OCI-LY1 (cell line): ENCODE measurements around the gene TPCN1.

Experiments used
- H2AFZ ChIP-seq: fragments of 200-600 bp; sonication (generic), shearing (Covaris generic); 2 replicates; pipeline ENCODE4 v1.6.0; 2014; ENCODE audit warnings: antibody characterized with exemption, mild to moderate bottlenecking, low read length
- H3F3A ChIP-seq: fragments of 200-600 bp; sonication (generic), shearing (Covaris generic); 2 replicates; pipeline ENCODE4 v1.6.0; 2014; ENCODE audit warnings: mild to moderate bottlenecking, antibody characterized with exemption, low read length, moderate library complexity; ENCODE audit not compliant: insufficient read depth
- H3K27ac ChIP-seq: fragments of 200-600 bp; sonication (generic); 2 replicates; pipeline ENCODE4 v1.5.1; 2014; ENCODE audit warnings: low read length, mixed run types, mild to moderate bottlenecking, low read depth; ENCODE audit not compliant: poor library complexity, severe bottlenecking
- H3K27me3 ChIP-seq: fragments of 200-600 bp; sonication (generic); 2 replicates; pipeline ENCODE4 v1.6.0; 2014; ENCODE audit warnings: antibody characterized with exemption, mild to moderate bottlenecking, low read length, moderate library complexity; ENCODE audit not compliant: insufficient read depth
- H3K36me3 ChIP-seq: fragments of 200-600 bp; sonication (generic); 2 replicates; pipeline ENCODE4 v1.6.1; 2014; ENCODE audit warnings: mild to moderate bottlenecking, antibody characterized with exemption, low read length, moderate library complexity, mixed read lengths; ENCODE audit not compliant: insufficient read depth
- H3K4me1 ChIP-seq: fragments of 200-600 bp; sonication (generic); 2 replicates; pipeline ENCODE4 v1.5.1; 2014; ENCODE audit warnings: mild to moderate bottlenecking, low read length, moderate library complexity; ENCODE audit not compliant: insufficient read depth, severe bottlenecking
- H3K4me2 ChIP-seq: fragments of 200-600 bp; sonication (generic), shearing (Covaris generic); 2 replicates; pipeline ENCODE4 v1.6.1; 2014; ENCODE audit warnings: low read length
- H3K4me3 ChIP-seq: fragments of 200-600 bp; sonication (generic); 2 replicates; pipeline ENCODE4 v1.5.1; 2014; ENCODE audit warnings: low read length, low read depth, mild to moderate bottlenecking, mixed read lengths; ENCODE audit not compliant: poor library complexity, severe bottlenecking
- H3K79me2 ChIP-seq: fragments of 200-600 bp; shearing (Covaris generic); 2 replicates; pipeline ENCODE4 v1.6.1; 2016; ENCODE audit warnings: mixed run types, low read length, mixed read lengths; ENCODE audit not compliant: insufficient read depth
- H3K9ac ChIP-seq: fragments of 200-600 bp; sonication (generic), shearing (Covaris generic); 2 replicates; pipeline ENCODE4 v1.6.1; 2014; ENCODE audit warnings: mild to moderate bottlenecking, low read length, mixed read lengths
- H3K9me2 ChIP-seq: fragments of 200-600 bp; sonication (generic), shearing (Covaris generic); 2 replicates; pipeline ENCODE4 v1.6.1; 2014; ENCODE audit warnings: low read depth, mild to moderate bottlenecking, low read length, mixed read lengths
- H3K9me3 ChIP-seq: fragments of 200-600 bp; shearing (Covaris generic); 2 replicates; pipeline ENCODE4 v1.6.1; 2014; ENCODE audit warnings: low read length, mixed read lengths
- H4K20me1 ChIP-seq: fragments of 200-600 bp; sonication (generic), shearing (Covaris generic); 2 replicates; pipeline ENCODE4 v1.6.0; 2016; ENCODE audit warnings: mild to moderate bottlenecking, low read length; ENCODE audit not compliant: insufficient read depth
- CTCF ChIP-seq: fragments of 200-600 bp; sonication (generic), shearing (Covaris generic); IDR thresholded peaks from 2 replicates; pipeline ENCODE4 v1.5.1; 2017; ENCODE audit warnings: mild to moderate bottlenecking, antibody characterized with exemption, low read length, moderate library complexity, mixed read lengths
- EZH2 ChIP-seq: fragments of 200-600 bp; sonication (generic), shearing (Covaris generic); IDR thresholded peaks from 2 replicates; pipeline ENCODE4 v1.8.0; 2017; ENCODE audit warnings: borderline replicate concordance, mixed run types, mild to moderate bottlenecking, antibody characterized with exemption, low read length, moderate library complexity, mixed read lengths

Gene TPCN1

GRCh38 chr12:113286712-113287111, 65.4 kb downstream of the TPCN1 start:
- Histone ChIP-seq H3K27me3 (no peaks in the 10 kb centered on the region), H3K9ac (no peak overlapping the region), H3K9me2 (no peaks in the 10 kb centered on the region)

GRCh38 chr12:113287146-113287898, 66.1 kb downstream of the TPCN1 start:
- H3F3A ChIP-seq, result no peaks in the 10 kb centered on the region
- peaks cover 100% of the 10 kb centered on the region for H3K36me3 ChIP-seq
- H3K27me3 ChIP-seq, result no peaks in the 10 kb centered on the region
- H3K4me2 ChIP-seq, result no peak overlapping the region
- H3K27ac ChIP-seq, result no peak overlapping the region
- no peaks in the 10 kb centered on the region for H3K9me2 ChIP-seq
- no peaks in the 10 kb centered on the region for H4K20me1 ChIP-seq
- no peak overlapping the region for H3K4me3 ChIP-seq
- no peaks in the 10 kb centered on the region for H3K4me1 ChIP-seq
- no peak overlapping the region for H3K9ac ChIP-seq
- no peaks in the 10 kb centered on the region for H3K9me3 ChIP-seq
- H3K79me2 ChIP-seq, result no peaks in the 10 kb centered on the region
- H2AFZ ChIP-seq, result no peak overlapping the region
- TF ChIP-seq EZH2 (no peak), CTCF (no peak)

More at GRCh38 chr12:113286712-113287111, 65.4 kb downstream of the TPCN1 start:
- H3K9me3 ChIP-seq, result no peaks in the 10 kb centered on the region
- TF ChIP-seq EZH2 (no peak), CTCF (no peak)
- H4K20me1 ChIP-seq, result no peaks in the 10 kb centered on the region
- H3K27ac ChIP-seq, result no peak overlapping the region
- no peak overlapping the region for H3K4me2 ChIP-seq
- no peaks in the 10 kb centered on the region for H3K4me1 ChIP-seq
- H3K4me3 ChIP-seq, result no peak overlapping the region
- H3K79me2 ChIP-seq, result no peaks in the 10 kb centered on the region
- peaks cover 98% of the 10 kb centered on the region for H3K36me3 ChIP-seq
- no peak overlapping the region for H2AFZ ChIP-seq
- no peaks in the 10 kb centered on the region for H3F3A ChIP-seq

- H3K27ac ChIP-seq, result no peak overlapping the region
- no peak overlapping the region for H3K4me2 ChIP-seq
- no peaks in the 10 kb centered on the region for H3K27me3 ChIP-seq
- H3K79me2 ChIP-seq, result no peaks in the 10 kb centered on the region
- H4K20me1 ChIP-seq, result no peaks in the 10 kb centered on the region
- TF ChIP-seq CTCF, result no peak
- TF ChIP-seq EZH2, result no peak
- no peaks in the 10 kb centered on the region for H3F3A ChIP-seq
- H3K4me1 ChIP-seq, result no peaks in the 10 kb centered on the region
- H3K36me3 ChIP-seq, result peaks cover 100% of the 10 kb centered on the region
- H3K9me2 ChIP-seq, result no peaks in the 10 kb centered on the region
- no peak overlapping the region for H2AFZ ChIP-seq
- no peaks in the 10 kb centered on the region for H3K9me3 ChIP-seq
- H3K9ac ChIP-seq, result no peak overlapping the region
- no peak overlapping the region for H3K4me3 ChIP-seq
These were observed 66.6 kb downstream of the TPCN1 start for GRCh38 chr12:113287899-113288282.
